Tibial artery (tissue), 4 donors: ENCODE data around the gene MBTPS1.

Experiments used
- DNase-seq, 2 donors: peaks; one replicate each; pipeline ENCODE4 v3.0.0-alpha.2; 2019
- H3K27ac ChIP-seq, 2 donors: fragments of 200-600 bp; sonication (generic) in 1 of 2; 1 replicate in 1 of 2; 2 replicates in 1 of 2; pipeline ENCODE4 v1.5.1; 2018 to 2019; ENCODE audit warnings: mild to moderate bottlenecking in 1 of 2
- H3K27me3 ChIP-seq, 2 donors: fragments of 200-600 bp; sonication (generic) in 1 of 2; one replicate each; pipeline versions ENCODE4 v1.5.1 to v1.6.0; 2016 to 2019
- H3K36me3 ChIP-seq, 3 donors: fragments of 200-600 bp; sonication (generic) in 2 of 3; one replicate each; pipeline ENCODE4 v1.5.1; 2016 to 2019; ENCODE audit warnings: mild to moderate bottlenecking in 2 of 3
- H3K4me1 ChIP-seq, 4 donors: fragments of 200-600 bp; sonication (generic) in 2 of 4; 1 replicate in 3 of 4; 2 replicates in 1 of 4; pipeline ENCODE4 v1.5.1; 2016 to 2019
- H3K4me3 ChIP-seq, 2 donors: fragments of 200-600 bp; sonication (generic) in 1 of 2; 1 replicate in 1 of 2; 2 replicates in 1 of 2; pipeline ENCODE4 v1.5.1; 2018 to 2019; ENCODE audit warnings: mild to moderate bottlenecking in 2 of 2
- H3K9me3 ChIP-seq, 3 donors: fragments of 200-600 bp; sonication (generic) in 1 of 3; one replicate each; pipeline ENCODE4 v1.5.1; 2016 to 2019
- CTCF ChIP-seq, 2 experiments: fragments of 200-600 bp in 1 of 2; fragments of 450-650 bp in 1 of 2; IDR thresholded peaks; one replicate each; pipeline ENCODE4 v1.5.1; 2017 to 2019; ENCODE audit warnings: antibody characterized with exemption in 2 of 2, mild to moderate bottlenecking in 1 of 2, moderate library complexity in 1 of 2
- intact Hi-C: fragments of 100-400 bp; cut with DNase I; formaldehyde crosslinking; loops from one replicate; pipeline ENCODE4 v1.15.0; 2023; ENCODE audit warnings: low total_unique reads

The MBTPS1 gene

DNA sequence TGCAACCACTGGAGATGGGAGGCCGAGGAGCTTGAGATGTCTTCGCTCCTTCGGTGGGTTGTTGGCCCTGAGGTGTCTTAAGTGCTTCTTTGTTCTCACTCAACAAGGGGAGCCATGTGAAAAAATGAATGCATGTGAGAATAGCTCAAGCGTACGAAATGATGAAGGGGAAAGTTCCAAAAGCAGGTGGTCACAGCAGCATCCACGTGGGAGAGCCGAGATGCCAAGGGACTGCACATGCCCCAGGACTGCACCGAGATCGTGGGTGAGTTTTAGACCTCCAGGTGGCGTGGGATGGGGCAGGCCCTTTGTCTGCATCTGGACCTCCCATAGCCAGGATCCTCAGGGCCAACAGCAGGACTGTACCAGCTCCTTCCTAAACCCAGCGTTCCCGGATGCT is 82.2 kb downstream of the MBTPS1 start:
- Histone ChIP-seq H3K27ac (no peak overlapping the region), H3K9me3 (peaks cover 0 to 14% (median 11%) of the 10 kb centered on the region in 3 donors), H3K27me3 (peaks cover 0 to 18% of the 10 kb centered on the region in 2 donors), H3K36me3 (no peaks in the 10 kb centered on the region), H3K4me3 (no peak overlapping the region), H3K4me1 (no peaks in the 10 kb centered on the region)
- intact Hi-C loops, result no loop called here
- no peak for TF ChIP-seq CTCF (IDR thresholded peaks at IDR 0.05)
- DNase-seq, result no peak

DNA sequence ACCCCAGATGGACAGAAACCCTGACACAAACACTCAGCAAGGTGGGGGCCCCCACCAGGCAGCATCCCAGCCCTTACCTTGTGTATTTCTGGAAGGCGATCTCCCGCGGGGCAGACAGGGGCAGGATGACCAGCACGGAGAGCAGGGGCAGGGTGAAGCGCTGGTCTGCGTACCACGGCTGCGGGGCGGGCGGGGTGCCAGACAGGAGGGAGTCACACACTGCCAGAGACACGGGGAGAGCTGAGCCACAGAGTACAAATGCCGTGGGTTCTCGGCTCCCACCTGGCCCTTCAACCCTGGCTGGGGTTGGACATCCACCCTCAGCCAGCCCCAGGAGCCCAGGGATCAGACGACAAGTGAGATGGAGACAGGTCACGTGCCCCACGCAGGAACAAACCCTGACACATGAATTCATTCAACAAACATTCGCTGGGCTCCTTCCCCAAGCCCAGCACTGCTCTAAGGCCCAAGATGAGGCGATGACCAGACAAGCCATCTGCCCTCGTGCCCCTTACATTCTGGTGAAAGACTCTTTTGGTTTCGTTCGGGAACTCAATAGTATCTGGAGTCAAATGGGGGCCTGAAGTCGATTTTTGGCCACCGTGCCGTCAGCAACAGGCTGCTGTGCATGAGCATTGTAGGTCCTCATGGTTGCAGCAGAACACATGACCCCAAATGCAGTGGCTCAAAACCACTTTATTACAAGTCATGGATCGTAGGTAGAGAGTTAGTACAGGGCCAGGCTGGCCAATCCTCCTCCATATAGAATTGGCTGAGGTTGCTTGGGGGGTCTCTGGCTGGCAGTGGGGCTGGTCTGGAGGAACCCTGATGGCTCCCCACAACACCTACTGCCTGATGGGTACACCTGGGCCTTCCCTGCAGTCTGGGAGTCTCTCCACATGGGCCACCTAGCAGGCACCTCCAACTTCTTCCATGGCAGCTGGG is 83.2 kb downstream of the MBTPS1 start:
- peaks cover 0 to 22% of the 10 kb centered on the region in 2 donors for H3K27me3 ChIP-seq
- intact Hi-C loops, result no loop called here
- no peak for TF ChIP-seq CTCF (IDR thresholded peaks at IDR 0.05)
- no peaks in the 10 kb centered on the region for H3K4me1 ChIP-seq
- no peaks in the 10 kb centered on the region for H3K36me3 ChIP-seq
- H3K27ac ChIP-seq, result no peak overlapping the region
- H3K9me3 ChIP-seq, result peaks cover 0 to 14% (median 11%) of the 10 kb centered on the region in 3 donors
- H3K4me3 ChIP-seq, result no peak overlapping the region
- DNase-seq, result no peak

DNA sequence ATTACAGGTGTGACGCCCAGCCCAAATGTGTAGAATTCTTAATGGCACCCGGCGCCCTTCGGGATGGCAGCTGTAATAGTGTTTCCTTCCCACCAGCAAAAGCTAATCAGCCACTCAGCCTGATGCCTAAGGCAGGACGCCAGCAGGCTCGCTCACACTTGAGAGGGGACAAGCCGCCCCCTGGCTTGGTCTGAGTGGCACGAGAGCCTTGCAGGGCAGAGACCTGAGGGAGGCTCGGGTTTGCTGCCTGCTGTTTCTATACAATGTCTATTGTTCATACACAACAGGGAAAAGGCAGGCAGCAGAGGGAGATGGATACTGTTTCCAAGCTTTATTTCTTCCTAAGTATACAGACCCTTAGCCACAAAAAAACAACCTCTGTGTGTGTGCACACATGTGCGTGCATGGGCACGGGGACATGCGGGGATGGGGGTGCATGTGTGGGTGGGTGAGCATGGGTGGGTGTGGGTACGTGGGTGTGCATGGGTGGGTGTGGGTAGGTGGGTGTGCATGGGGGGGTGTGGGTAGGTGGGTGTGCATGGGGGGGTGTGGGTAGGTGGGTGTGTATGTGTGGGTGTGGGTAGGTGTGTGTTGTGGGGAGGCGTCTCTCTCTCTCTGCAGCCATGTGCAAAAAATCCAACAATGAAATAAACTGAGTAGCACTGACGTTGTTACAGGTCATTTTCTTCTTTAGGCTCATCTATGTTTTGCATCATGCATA is 84.1 kb downstream of the MBTPS1 start:
- intact Hi-C loops, result no loop called here
- Histone ChIP-seq H3K36me3 (no peaks in the 10 kb centered on the region), H3K4me3 (no peak overlapping the region), H3K27me3 (peaks cover 0 to 24% of the 10 kb centered on the region in 2 donors), H3K4me1 (no peaks in the 10 kb centered on the region), H3K27ac (no peak overlapping the region), H3K9me3 (peaks cover 0 to 14% (median 11%) of the 10 kb centered on the region in 3 donors)
- TF ChIP-seq CTCF (IDR thresholded peaks at IDR 0.05), result no peak
- DNase-seq, result no peak

GRCh38 chr16:84031556-84031955 is 85.2 kb downstream of the MBTPS1 start:
- Histone ChIP-seq H3K36me3 (no peaks in the 10 kb centered on the region), H3K27me3 (peaks cover 0 to 25% of the 10 kb centered on the region in 2 donors), H3K4me3 (no peak overlapping the region), H3K4me1 (no peaks in the 10 kb centered on the region), H3K9me3 (peaks cover 0 to 12% (median 9%) of the 10 kb centered on the region in 3 donors), H3K27ac (no peak overlapping the region)
- no peak for DNase-seq
- intact Hi-C loops, result no loop called here
- no peak for TF ChIP-seq CTCF (IDR thresholded peaks at IDR 0.05)

DNA sequence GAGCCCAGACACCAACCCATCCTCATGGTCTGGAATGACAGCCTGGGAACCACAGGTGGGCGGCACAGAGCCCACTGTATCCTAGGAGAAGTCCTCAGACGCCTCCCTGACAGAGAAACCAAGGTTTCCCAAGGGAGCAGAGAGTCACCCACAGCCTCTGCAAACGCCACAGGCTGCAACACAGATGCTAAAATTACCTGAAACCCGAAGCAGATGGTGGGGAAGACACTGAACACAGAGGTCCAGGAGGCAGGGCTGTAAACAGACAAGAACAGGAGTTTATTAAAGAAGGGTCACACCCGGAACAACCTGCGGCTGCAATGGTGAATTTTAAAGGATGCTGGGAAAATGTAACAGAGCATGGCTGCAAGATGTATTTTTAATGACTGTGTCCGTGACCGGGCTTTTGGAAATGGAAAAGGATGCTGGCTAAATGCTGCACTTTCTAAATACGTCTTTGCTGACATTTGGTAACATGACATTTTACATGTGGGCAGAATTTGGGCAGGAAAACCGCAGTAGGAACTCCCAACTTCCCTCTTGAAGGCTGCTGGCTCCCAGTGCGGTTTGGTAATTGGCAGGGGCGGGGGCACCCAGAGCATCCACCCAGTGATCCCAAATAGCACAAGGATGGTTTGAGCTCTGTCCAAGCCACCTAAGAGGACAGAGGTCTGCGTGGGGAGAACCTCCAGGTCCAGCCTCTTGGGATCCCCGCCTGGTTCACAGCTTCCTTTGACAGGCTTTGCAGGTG is 87.3 kb downstream of the MBTPS1 start:
- H3K9me3 ChIP-seq, result no peaks in the 10 kb centered on the region
- intact Hi-C loops, result no loop called here
- H3K4me3 ChIP-seq, result no peak overlapping the region
- DNase-seq, result no peak
- no peaks in the 10 kb centered on the region for H3K4me1 ChIP-seq
- no peaks in the 10 kb centered on the region for H3K36me3 ChIP-seq
- no peak overlapping the region for H3K27ac ChIP-seq
- no peak for TF ChIP-seq CTCF (IDR thresholded peaks at IDR 0.05)
- peaks cover 0 to 34% of the 10 kb centered on the region in 2 donors for H3K27me3 ChIP-seq
